SH-SY5Y (cell line): ENCODE data around the gene MAP6D1.

ENCODE experiments used
- GATA2 ChIP-seq: IDR thresholded peaks from 2 replicates; pipeline ENCODE4 v1.6.1; 2011; ENCODE audit warnings: mild to moderate bottlenecking, low read depth, low read length
- GATA3 ChIP-seq: IDR thresholded peaks from 2 replicates; pipeline ENCODE4 v1.6.1; 2011; ENCODE audit warnings: low read depth, mild to moderate bottlenecking, low read length, moderate library complexity

MAP6D1 gene

DNA sequence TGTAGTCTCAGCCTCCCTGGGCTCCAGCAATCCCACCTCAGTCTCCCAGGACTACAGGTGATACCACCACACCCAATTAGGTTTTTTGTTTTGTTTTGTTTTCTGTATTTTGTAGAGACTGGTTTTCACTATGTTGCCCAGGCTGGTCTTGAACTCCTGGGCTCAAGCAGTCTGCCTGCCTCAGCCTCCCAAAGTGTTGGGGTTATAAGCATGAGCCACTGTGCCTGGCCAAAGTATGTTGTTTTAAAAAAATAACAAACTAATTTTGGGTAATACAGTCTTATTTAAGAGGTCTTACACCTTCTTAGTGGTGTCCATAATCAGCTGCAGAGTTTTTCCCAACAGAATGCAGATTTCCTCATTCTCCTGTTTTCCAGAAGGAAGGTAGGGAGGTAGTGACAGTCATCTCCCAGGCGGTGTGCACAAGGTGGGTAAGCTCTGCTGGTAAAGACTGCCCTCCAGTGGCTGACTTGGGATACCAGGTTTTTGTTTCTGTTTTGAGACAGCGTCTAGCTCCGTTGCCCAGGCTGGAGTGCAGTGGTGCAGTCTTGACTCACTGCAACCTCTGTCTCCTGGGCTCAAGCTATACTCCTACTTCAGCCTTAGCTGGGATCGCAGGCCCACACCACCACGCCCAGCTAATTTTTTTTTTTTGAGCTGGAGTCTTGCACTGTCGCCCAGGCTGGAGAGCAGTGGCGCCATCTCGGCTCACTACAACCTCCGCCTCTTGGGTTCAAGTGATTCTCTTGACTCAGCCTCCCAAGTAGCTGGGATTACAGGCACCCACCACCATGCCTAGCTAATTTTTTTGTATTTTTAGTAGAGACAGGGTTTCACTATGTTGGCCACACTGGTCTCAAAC lies 58.4 kb downstream of the MAP6D1 start:
- TF ChIP-seq GATA2 (no peak), GATA3 (no peak)

DNA sequence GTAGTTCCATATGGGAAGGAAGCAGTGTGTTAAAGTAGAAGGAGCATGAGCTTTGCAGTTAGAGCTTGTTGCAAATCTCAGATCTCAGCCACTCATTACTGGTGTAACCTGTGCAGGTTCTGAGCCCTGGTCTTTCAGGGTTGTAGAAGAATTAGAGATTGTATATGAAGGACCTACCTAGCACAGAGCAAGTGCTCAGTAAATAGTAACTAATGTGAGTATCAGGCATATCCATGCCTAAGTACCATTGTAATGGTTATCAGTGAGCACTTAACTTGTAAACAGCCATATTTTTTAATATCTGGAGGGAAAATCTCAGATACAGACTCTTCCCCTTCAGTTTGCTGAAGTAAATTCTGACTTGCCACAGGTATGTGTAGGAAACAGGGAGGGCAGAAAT lies 59.3 kb downstream of the MAP6D1 start:
- no peak for TF ChIP-seq GATA3
- TF ChIP-seq GATA2: no peak
